Psoas muscle (tissue), 8 donors: ENCODE results near the gene KHDC4. TPM values are rescaled to one million over a fixed set of nuclear protein-coding genes. Genes with fewer than 3 reads are reported as not detected.

ENCODE experiments used
- ATAC-seq, 4 donors: fragments of 200-7000 bp; cut with Tn5 transposase; one replicate each; pipeline ENCODE4 v1.9.1; 2020; ENCODE audit warnings: moderate library complexity in 3 of 4, mild to moderate bottlenecking in 2 of 4
- DNase-seq, 2 donors: peaks; one replicate each; pipeline ENCODE4 v3.0.0-alpha.2; 2020
- H3K27ac ChIP-seq: fragments of 200-600 bp; one replicate; pipeline ENCODE4 v1.8.0; 2022
- H3K27me3 ChIP-seq, 3 donors: fragments of 200-600 bp in 1 of 3; one replicate each; pipeline versions ENCODE4 v1.6.1 to v1.8.0; 2013 to 2022; ENCODE audit warnings: low read length in 2 of 3, mild to moderate bottlenecking in 2 of 3, moderate library complexity in 1 of 3; ENCODE audit not compliant: insufficient read depth in 3 of 3
- H3K36me3 ChIP-seq, 2 donors: fragments of 200-600 bp in 1 of 2; one replicate each; pipeline versions ENCODE4 v1.6.1 to v1.8.0; 2013 to 2022; ENCODE audit warnings: low read depth in 1 of 2, mild to moderate bottlenecking in 1 of 2, moderate library complexity in 1 of 2; ENCODE audit not compliant: insufficient read depth in 1 of 2
- H3K4me1 ChIP-seq: fragments of 200-600 bp; one replicate; pipeline ENCODE4 v1.8.0; 2022
- H3K4me3 ChIP-seq: fragments of 200-600 bp; one replicate; pipeline ENCODE4 v1.8.0; 2022; ENCODE audit warnings: mild to moderate bottlenecking
- H3K9me3 ChIP-seq: fragments of 200-600 bp; one replicate; pipeline ENCODE4 v1.8.0; 2022
- WGBS, 3 donors: extraction: QIAGEN DNeasy Blood & Tissue Kit; methylation state at CpG; one replicate each; pipeline versions ENCODE4 v1.1.6 to v1.1.7; 2013; 5-methylcytosine and 5-hydroxymethylcytosine counted together
- intact Hi-C, 2 donors: fragments of 100-400 bp; cut with DNase I; formaldehyde crosslinking; loops; one replicate each; pipeline versions ENCODE4 v1.11.0 to v1.14.2; 2022
- polyA plus RNA-seq, 3 donors: library from polyadenylated mRNA; stranded (reverse); fragments of 200-250 nt; gene quantifications; one replicate each; pipeline ENCODE4 v1.2.3, GENCODE V29; 2013
- total RNA-seq, 4 donors: library from RNA; stranded (reverse); fragmentation: NEBNext Ultra II Directional in 2 of 4; extraction: Animal tissue kit (Norgen Biotek cat#: 25700) in 2 of 4; gene quantifications; one replicate each; pipeline versions ENCODE4 v1.2.1 to v1.2.4, GENCODE V29; 2021 to 2023
- TF ChIP-seq, protein P1 (sequence below): fragments of 200-600 bp; IDR thresholded peaks from one replicate; pipeline ENCODE4 v1.8.0; 2022; ENCODE audit warnings: antibody characterized with exemption
- donor health status: healthy with polysubstance abuse.
- donor health status: DM: no; HTN: no; CAD: no; lungs with moderate emphysema.
- donor health status: Bipolar disorder and iron deficiency.
- donor health status: healthy.
- donor health status: DM: yes; HTN: yes; CAD: no.
- donor health status: DM: no; HTN: no; CAD: no.
- donor health status: DM: no; HTN: no; CAD: no.
- donor health status: DM: yes; HTN: yes; CAD: no.

The KHDC4 gene
- total and polyA plus RNA-seq, 7 donors, result 11.0 to 33.1 (median 20.7) TPM

GRCh38 chr1:155871390-155871789 is 62.8 kb downstream of the KHDC4 start:
- no peak for DNase-seq
- ATAC-seq, result no peak
- H3K9me3 ChIP-seq, result no peaks in the 10 kb centered on the region
- intact Hi-C loops, result no loop called here
- no peak overlapping the region for H3K27ac ChIP-seq
- WGBS, 3 donors, result 19 to 33% (median 21%) methylated on average over 1 of the region's 1 CpG
- H3K4me1 ChIP-seq, result no peaks in the 10 kb centered on the region
- H3K27me3 ChIP-seq, result no peaks in the 10 kb centered on the region
- TF ChIP-seq, protein P1, sequence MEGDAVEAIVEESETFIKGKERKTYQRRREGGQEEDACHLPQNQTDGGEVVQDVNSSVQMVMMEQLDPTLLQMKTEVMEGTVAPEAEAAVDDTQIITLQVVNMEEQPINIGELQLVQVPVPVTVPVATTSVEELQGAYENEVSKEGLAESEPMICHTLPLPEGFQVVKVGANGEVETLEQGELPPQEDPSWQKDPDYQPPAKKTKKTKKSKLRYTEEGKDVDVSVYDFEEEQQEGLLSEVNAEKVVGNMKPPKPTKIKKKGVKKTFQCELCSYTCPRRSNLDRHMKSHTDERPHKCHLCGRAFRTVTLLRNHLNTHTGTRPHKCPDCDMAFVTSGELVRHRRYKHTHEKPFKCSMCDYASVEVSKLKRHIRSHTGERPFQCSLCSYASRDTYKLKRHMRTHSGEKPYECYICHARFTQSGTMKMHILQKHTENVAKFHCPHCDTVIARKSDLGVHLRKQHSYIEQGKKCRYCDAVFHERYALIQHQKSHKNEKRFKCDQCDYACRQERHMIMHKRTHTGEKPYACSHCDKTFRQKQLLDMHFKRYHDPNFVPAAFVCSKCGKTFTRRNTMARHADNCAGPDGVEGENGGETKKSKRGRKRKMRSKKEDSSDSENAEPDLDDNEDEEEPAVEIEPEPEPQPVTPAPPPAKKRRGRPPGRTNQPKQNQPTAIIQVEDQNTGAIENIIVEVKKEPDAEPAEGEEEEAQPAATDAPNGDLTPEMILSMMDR, result no peak
- no peaks in the 10 kb centered on the region for H3K36me3 ChIP-seq
- H3K4me3 ChIP-seq, result no peak overlapping the region

GRCh38 chr1:155867766-155868165 is 66.4 kb downstream of the KHDC4 start:
- TF ChIP-seq, protein P1, result no peak
- Histone ChIP-seq H3K27ac (no peak overlapping the region), H3K4me1 (peaks cover 2% of the 10 kb centered on the region), H3K27me3 (no peaks in the 10 kb centered on the region), H3K36me3 (no peaks in the 10 kb centered on the region), H3K4me3 (no peak overlapping the region), H3K9me3 (no peaks in the 10 kb centered on the region)
- WGBS, 3 donors, result 91 to 97% (median 97%) methylated on average over 8 of the region's 8 CpGs
- ATAC-seq (no peak), DNase-seq (no peak)
- intact Hi-C loops, result no loop called here

DNA sequence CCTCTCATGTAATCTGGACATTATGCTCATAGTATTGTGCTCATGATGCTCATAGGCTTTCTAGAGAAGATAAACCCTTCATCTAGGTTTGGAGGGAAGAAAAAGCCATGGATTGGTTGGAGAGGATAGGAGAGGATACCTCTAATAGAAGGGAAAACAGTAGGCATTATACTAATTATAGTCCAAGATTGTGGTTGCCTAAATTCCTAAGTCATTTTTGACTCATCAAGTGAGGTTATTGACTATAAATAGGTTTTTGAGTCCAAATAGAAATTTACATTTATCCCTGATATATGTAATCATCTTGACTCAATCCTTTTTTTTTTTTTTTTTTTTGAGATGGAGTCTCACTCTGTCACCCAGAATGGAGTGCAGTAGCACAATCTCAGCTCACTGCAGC is 69.8 kb downstream of the KHDC4 start:
- ATAC-seq (no peak), DNase-seq (no peak)

More for the DNA sequence above, 69.8 kb downstream of the KHDC4 start:
- Histone ChIP-seq H3K9me3 (no peaks in the 10 kb centered on the region), H3K27me3 (no peaks in the 10 kb centered on the region), H3K36me3 (no peaks in the 10 kb centered on the region), H3K27ac (no peak overlapping the region), H3K4me3 (no peak overlapping the region), H3K4me1 (peaks cover 2% of the 10 kb centered on the region)
- intact Hi-C loops, result no loop called here
- TF ChIP-seq, protein P1, result no peak

Other genes starting within 250 kb of the KHDC4 start
- 100 to 1,000 TPM in 1 of 4 donors, 10 to 100 TPM in 3; 68.4 to 102 (median 86.8) TPM for gene YY1AP1, start 245.6 kb downstream of the KHDC4 start, total RNA-seq
- 100 to 1,000 TPM in 1 of 3 donors, 10 to 100 TPM in 2; 58.3 to 105 (median 60.6) TPM for gene YY1AP1, start 245.6 kb downstream of the KHDC4 start, polyA plus RNA-seq
- 100 to 1,000 TPM in 2 of 4 donors, 10 to 100 TPM in 2; 82.3 to 120 (median 96.1) TPM for gene DAP3, start 245.3 kb downstream of the KHDC4 start, total RNA-seq
- 100 to 1,000 TPM; 108 to 145 (median 137) TPM for gene DAP3, start 245.3 kb downstream of the KHDC4 start, polyA plus RNA-seq
- 10 to 100 TPM; 21.0 to 29.9 (median 24.1) TPM for gene GON4L, start 77.2 kb downstream of the KHDC4 start, total RNA-seq
- 10 to 100 TPM; 10.6 to 16.6 (median 12.0) TPM for gene GON4L, start 77.2 kb downstream of the KHDC4 start, polyA plus RNA-seq
- 1 to 10 TPM; 1.5 to 5.0 (median 3.0) TPM for gene SYT11, start 74.8 kb downstream of the KHDC4 start, total RNA-seq
- 1 to 10 TPM; 2.0 to 4.5 (median 2.8) TPM for gene SYT11, start 74.8 kb downstream of the KHDC4 start, polyA plus RNA-seq
- 10 to 100 TPM; 11.1 to 16.9 (median 12.8) TPM for gene RIT1, start 23.1 kb downstream of the KHDC4 start, total RNA-seq
- gene RIT1, start 23.1 kb downstream of the KHDC4 start, polyA plus RNA-seq, result 10 to 100 TPM in 2 of 3 donors, 1 to 10 TPM in 1; 5.1 to 11.0 (median 10.4) TPM
- not detected for gene RXFP4, start 7.2 kb upstream of the KHDC4 start, total RNA-seq
- gene RXFP4, start 7.2 kb upstream of the KHDC4 start, polyA plus RNA-seq, result not detected
- gene ARHGEF2, start 44.1 kb upstream of the KHDC4 start, total RNA-seq, result 10 to 100 TPM; 22.8 to 54.0 (median 46.3) TPM
- 10 to 100 TPM in 2 of 3 donors, 1 to 10 TPM in 1; 7.4 to 39.1 (median 12.1) TPM for gene ARHGEF2, start 44.1 kb upstream of the KHDC4 start, polyA plus RNA-seq
- 10 to 100 TPM; 44.6 to 77.5 (median 61.6) TPM for gene SSR2, start 86.5 kb upstream of the KHDC4 start, total RNA-seq
- gene SSR2, start 86.5 kb upstream of the KHDC4 start, polyA plus RNA-seq, result 100 to 1,000 TPM in 2 of 3 donors, 10 to 100 TPM in 1; 83.0 to 255 (median 124) TPM
- 10 to 100 TPM; 46.6 to 64.9 (median 53.1) TPM for gene UBQLN4, start 119.4 kb upstream of the KHDC4 start, total RNA-seq
- 10 to 100 TPM; 36.8 to 73.9 (median 55.5) TPM for gene UBQLN4, start 119.4 kb upstream of the KHDC4 start, polyA plus RNA-seq
- 10 to 100 TPM; 46.1 to 63.9 (median 51.2) TPM for gene LAMTOR2, start 120.4 kb upstream of the KHDC4 start, total RNA-seq
- gene LAMTOR2, start 120.4 kb upstream of the KHDC4 start, polyA plus RNA-seq, result 100 to 1,000 TPM in 1 of 3 donors, 10 to 100 TPM in 2; 89.0 to 101 (median 95.7) TPM
- gene RAB25, start 126.7 kb upstream of the KHDC4 start, total RNA-seq, result not detected
- under 1 TPM; 0.07 to 0.34 (median 0.13) TPM for gene RAB25, start 126.7 kb upstream of the KHDC4 start, polyA plus RNA-seq
- gene MEX3A, start 148.1 kb upstream of the KHDC4 start, total RNA-seq, result under 1 TPM; 0.06 to 0.28 (median 0.11) TPM
- gene MEX3A, start 148.1 kb upstream of the KHDC4 start, polyA plus RNA-seq, result under 1 TPM; 0.07 to 0.42 (median 0.22) TPM
- gene LMNA, start 180.3 kb upstream of the KHDC4 start, total RNA-seq, result 100 to 1,000 TPM; 161 to 392 (median 291) TPM
- gene LMNA, start 180.3 kb upstream of the KHDC4 start, polyA plus RNA-seq, result 100 to 1,000 TPM; 114 to 237 (median 138) TPM
- 1 to 10 TPM; 1.2 to 3.4 (median 2.4) TPM for gene SEMA4A, start 219.2 kb upstream of the KHDC4 start, total RNA-seq
- gene SEMA4A, start 219.2 kb upstream of the KHDC4 start, polyA plus RNA-seq, result 1 to 10 TPM in 1 of 3 donors, under 1 TPM in 2; 0.77 to 1.8 (median 0.82) TPM